IMR-90 (cell line): ENCODE measurements around the gene TNFSF12. TPM values are rescaled to one million over a fixed set of nuclear protein-coding genes. Genes with fewer than 3 reads are reported as not detected.
A peak's percentile ranks its signal among the peaks of the same experiment; 100 is the strongest.

Experiments
- ATAC-seq: fragments of 200-7000 bp; cut with Tn5 transposase; 2 replicates; pipeline ENCODE4 v1.9.1; 2020; ENCODE audit warnings: low read depth, mild to moderate bottlenecking, moderate library complexity
- BruUV-seq: library from RNA; stranded (reverse); fragments of 400-500 nt; replicated peaks from 2 replicates; lab custom pipeline; 2021; lab: Mats Ljungman, UMichigan
- CTCF ChIA-PET: fragments of 300-600 bp; formaldehyde crosslinking; extraction: SDS; loops from one replicate; lab custom pipeline; 2021; ENCODE audit warnings: antibody characterized with exemption; lab: Yijun Ruan, JAX
- POLR2A ChIA-PET: fragments of 300-600 bp; sonication (Branson Sonifier 250); formaldehyde crosslinking; loops from one replicate; lab custom pipeline; 2022; ENCODE audit warnings: antibody characterized with exemption; ENCODE audit not compliant: unreplicated experiment; lab: Charles Lee
- DNase-seq: peaks from one replicate; pipeline ENCODE4 v3.0.0; 2013
- H2AFZ ChIP-seq: replicated peaks from 2 replicates; pipeline ENCODE3; 2013; ENCODE audit warnings: low read length, mild to moderate bottlenecking; ENCODE audit not compliant: poor library complexity
- H2AK5ac ChIP-seq: 2 replicates; pipeline ENCODE4 v1.6.1; 2013; ENCODE audit warnings: low read depth, low read length, inconsistent platforms
- H2AK9ac ChIP-seq: replicated peaks from 2 replicates; pipeline ENCODE3; 2013; ENCODE audit warnings: mild to moderate bottlenecking, low read depth, low read length, moderate library complexity; ENCODE audit not compliant: poor library complexity
- H2BK120ac ChIP-seq: 2 replicates; pipeline ENCODE4 v1.6.1; 2013; ENCODE audit warnings: low read depth, low read length, inconsistent platforms
- H2BK15ac ChIP-seq: 3 replicates; pipeline ENCODE4 v1.6.1; 2013; ENCODE audit warnings: low read depth, low read length, inconsistent platforms
- H2BK20ac ChIP-seq: 2 replicates; pipeline ENCODE4 v1.6.1; 2013; ENCODE audit warnings: low read depth, mild to moderate bottlenecking, inconsistent platforms, low read length, moderate library complexity
- H2BK5ac ChIP-seq: 2 replicates; pipeline ENCODE4 v1.6.1; 2013; ENCODE audit warnings: mild to moderate bottlenecking, low read depth, low read length, inconsistent platforms; ENCODE audit not compliant: poor library complexity, severe bottlenecking
- H3K14ac ChIP-seq: replicated peaks from 2 replicates; pipeline ENCODE4 v1.6.1; 2013; ENCODE audit warnings: low read depth, low read length, inconsistent platforms
- H3K18ac ChIP-seq: 2 replicates; pipeline ENCODE4 v1.6.1; 2013; ENCODE audit warnings: low read depth, low read length, control low read depth
- H3K23ac ChIP-seq: 2 replicates; pipeline ENCODE4 v1.6.1; 2013; ENCODE audit warnings: low read depth, low read length, inconsistent platforms
- H3K27ac ChIP-seq: 2 replicates; pipeline ENCODE4 v1.5.1; 2013; ENCODE audit warnings: mild to moderate bottlenecking, control low read depth, low read length; ENCODE audit not compliant: insufficient read depth
- H3K27me3 ChIP-seq: 2 replicates; pipeline ENCODE4 v1.6.1; 2013; ENCODE audit warnings: low read length; ENCODE audit not compliant: control insufficient read depth, insufficient read depth
- H3K36me3 ChIP-seq: 2 replicates; pipeline ENCODE4 v1.6.1; 2013; ENCODE audit warnings: low read length, mixed read lengths; ENCODE audit not compliant: control insufficient read depth, insufficient read depth
- H3K4ac ChIP-seq: 2 replicates; pipeline ENCODE4 v1.6.1; 2013; ENCODE audit warnings: low read depth, low read length, inconsistent platforms
- H3K4me1 ChIP-seq: 2 replicates; pipeline ENCODE4 v1.6.1; 2013; ENCODE audit warnings: low read length, mixed read lengths; ENCODE audit not compliant: control insufficient read depth, insufficient read depth
- H3K4me2 ChIP-seq: 2 replicates; pipeline ENCODE4 v1.6.1; 2013; ENCODE audit warnings: low read depth, mild to moderate bottlenecking, control low read depth, low read length, moderate library complexity
- H3K4me3 ChIP-seq: 2 replicates; pipeline ENCODE4 v1.5.1; 2013; ENCODE audit warnings: low read depth, mild to moderate bottlenecking, control low read depth, low read length, moderate library complexity; ENCODE audit not compliant: insufficient read depth
- H3K56ac ChIP-seq: 2 replicates; pipeline ENCODE4 v1.6.1; 2013; ENCODE audit warnings: low read length, inconsistent platforms; ENCODE audit not compliant: insufficient read depth; ENCODE audit errors: extremely low read depth
- H3K79me1 ChIP-seq, 2 experiments: 2 replicates each; pipeline ENCODE4 v1.6.1; 2013; ENCODE audit warnings: low read length in 2 of 2, inconsistent platforms in 1 of 2, low read depth in 1 of 2
- H3K9ac ChIP-seq: 2 replicates; pipeline ENCODE4 v1.6.1; 2013; ENCODE audit warnings: low read depth, low read length, control low read depth
- H3K9me1 ChIP-seq: 2 replicates; pipeline ENCODE4 v1.6.1; 2013; ENCODE audit warnings: low read length, inconsistent platforms; ENCODE audit not compliant: insufficient read depth
- H3K9me3 ChIP-seq: 2 replicates; pipeline ENCODE4 v1.6.1; 2013; ENCODE audit warnings: low read length; ENCODE audit not compliant: control insufficient read depth, insufficient read depth
- H4K20me1 ChIP-seq: 2 replicates; pipeline ENCODE4 v1.6.1; 2013; ENCODE audit warnings: low read length, inconsistent platforms; ENCODE audit not compliant: insufficient read depth
- H4K5ac ChIP-seq: 2 replicates; pipeline ENCODE4 v1.6.1; 2013; ENCODE audit warnings: mild to moderate bottlenecking, low read depth, low read length, control low read depth
- H4K8ac ChIP-seq, 2 experiments: 2 replicates each; pipeline ENCODE4 v1.6.1; 2013; ENCODE audit warnings: low read depth in 2 of 2, low read length in 2 of 2, control low read depth in 1 of 2, inconsistent platforms in 1 of 2
- H4K91ac ChIP-seq: 2 replicates; pipeline ENCODE4 v1.6.1; 2013; ENCODE audit warnings: low read depth, low read length, inconsistent platforms; ENCODE audit not compliant: insufficient read depth
- BHLHE40 ChIP-seq: fragments of 150-350 bp; IDR thresholded peaks from 2 replicates; pipeline ENCODE4 v1.6.1; 2016; ENCODE audit warnings: mild to moderate bottlenecking, low read depth, low read length
- CHD1 ChIP-seq: IDR thresholded peaks from 2 replicates; pipeline ENCODE4 v1.6.1; 2012; ENCODE audit warnings: low read depth, low read length, improper control_type of control experiment
- CTCF ChIP-seq: conservative IDR thresholded peaks from 2 replicates; pipeline ENCODE4 v1.5.1; 2012; ENCODE audit warnings: mild to moderate bottlenecking, low read depth, low read length, improper control_type of control experiment
- ELK1 ChIP-seq: fragments of 150-350 bp; IDR thresholded peaks from 2 replicates; pipeline ENCODE4 v1.6.1; 2016; ENCODE audit warnings: low read depth, mild to moderate bottlenecking, low read length, moderate library complexity, borderline replicate concordance
- FOS ChIP-seq: fragments of 150-350 bp; IDR thresholded peaks from 2 replicates; pipeline ENCODE4 v1.6.1; 2016; ENCODE audit warnings: low read depth, low read length
- MAFK ChIP-seq: IDR thresholded peaks from 2 replicates; pipeline ENCODE4 v1.6.1; 2012; ENCODE audit warnings: low read depth, low read length, improper control_type of control experiment
- MAZ ChIP-seq: IDR thresholded peaks from 2 replicates; pipeline ENCODE4 v1.6.1; 2012; ENCODE audit warnings: low read depth, mild to moderate bottlenecking, low read length, improper control_type of control experiment, moderate library complexity, borderline replicate concordance
- MXI1 ChIP-seq: IDR thresholded peaks from 2 replicates; pipeline ENCODE4 v1.6.1; 2012; ENCODE audit warnings: low read depth, mild to moderate bottlenecking, low read length, moderate library complexity, borderline replicate concordance
- POLR2A ChIP-seq: IDR thresholded peaks from 2 replicates; pipeline ENCODE4 v1.6.1; 2012; ENCODE audit warnings: mild to moderate bottlenecking, low read depth, low read length
- RAD21 ChIP-seq: IDR thresholded peaks from 2 replicates; pipeline ENCODE4 v1.6.1; 2012; ENCODE audit warnings: low read length, improper control_type of control experiment
- RCOR1 ChIP-seq: IDR thresholded peaks from 2 replicates; pipeline ENCODE4 v1.6.1; 2012; ENCODE audit warnings: mild to moderate bottlenecking, low read length, improper control_type of control experiment; ENCODE audit not compliant: insufficient replicate concordance
- RFX5 ChIP-seq: IDR thresholded peaks from 2 replicates; pipeline ENCODE4 v1.8.0; 2012; ENCODE audit warnings: low read depth, mild to moderate bottlenecking, low read length, moderate library complexity
- SMC3 ChIP-seq: fragments of 150-350 bp; IDR thresholded peaks from 2 replicates; pipeline ENCODE4 v1.6.1; 2016; ENCODE audit warnings: low read depth, mild to moderate bottlenecking, antibody characterized with exemption, low read length, moderate library complexity
- USF2 ChIP-seq: fragments of 150-350 bp; IDR thresholded peaks from 2 replicates; pipeline ENCODE4 v1.6.1; 2017; ENCODE audit warnings: mild to moderate bottlenecking, antibody characterized with exemption, low read length, low read depth
- WGBS, 2 experiments: methylation state at CpG; one replicate each; pipeline versions ENCODE4 v1.1.5 to v1.1.7; 2013; ENCODE audit warnings: missing lambda C conversion rate in 2 of 2; ENCODE audit not compliant: insufficient read length in 1 of 2; ENCODE audit errors: extremely low coverage in 2 of 2; 5-methylcytosine and 5-hydroxymethylcytosine counted together
- dilution Hi-C: fragments of 300-500 bp; cut with HindIII; formaldehyde crosslinking; loops from one replicate; pipeline ENCODE4 v1.14.3; 2018; ENCODE audit warnings: low sequenced_read_pairs; ENCODE audit not compliant: unreplicated experiment
- in situ Hi-C: fragments of 300-500 bp; cut with MboI; formaldehyde crosslinking; loops from 3 replicates; pipeline ENCODE4 v1.14.3; 2019; ENCODE audit warnings: low sequenced_read_pairs, inconsistent platforms, mixed read lengths
- intact Hi-C: fragments of 100-400 bp; cut with micrococcal nuclease; formaldehyde crosslinking; loops from 2 replicates; pipeline ENCODE4 v1.10.0; 2022
- polyA plus RNA-seq, 3 experiments: library from polyadenylated mRNA; depleted of rRNA; stranded (reverse); fragments of >200 nt; gene quantifications; 2 replicates each; pipeline ENCODE4 v1.2.3, GENCODE V29; 2012; ENCODE audit warnings: low replicate concordance in 1 of 3
- total RNA-seq: library from RNA; depleted of rRNA; stranded (reverse); fragments of >200 nt; gene quantifications from 2 replicates; pipeline ENCODE4 v1.2.3, GENCODE V29; 2012

TNFSF12 gene
- total and polyA plus RNA-seq, 2 of the 4 experiments (the other 2 are of a cell fraction), result 2.7 to 22.0 TPM

- no peak overlapping the region for H2BK120ac ChIP-seq
- ATAC-seq (no peak), DNase-seq (peak; percentile 21)
- no peak overlapping the region for H4K8ac ChIP-seq
- no peaks in the 10 kb centered on the region for H3K9me3 ChIP-seq
- H3K14ac ChIP-seq, result no peak overlapping the region
- H2AK5ac ChIP-seq, result no peak overlapping the region
- no peak for TF ChIP-seq SMC3
- no peak for TF ChIP-seq RCOR1
- TF ChIP-seq MAFK, result no peak
- no peak for TF ChIP-seq CTCF
- TF ChIP-seq CHD1, result no peak
- TF ChIP-seq FOS, result no peak
- no peak for TF ChIP-seq RFX5
- TF ChIP-seq BHLHE40, result no peak
- no peak for TF ChIP-seq ELK1
- no peak for TF ChIP-seq MAZ
- TF ChIP-seq MXI1, result no peak
- no peak for TF ChIP-seq POLR2A
- TF ChIP-seq USF2, result no peak
- TF ChIP-seq RAD21, result no peak
- H3K4me3 ChIP-seq, result no peak overlapping the region
- H3K4me2 ChIP-seq, result no peak overlapping the region
- dilution Hi-C loops, result no loop called here
- in situ Hi-C loops, result loop anchor here (5.0 kb wide), 1 partner anchor 41 kb away; no protein-coding TSS in a partner anchor
- peaks cover 3 to 11% of the 10 kb centered on the region in 2 experiments; a peak in 1 of 4 replicates for H3K79me1 ChIP-seq
- no peak overlapping the region for H4K5ac ChIP-seq
- H4K91ac ChIP-seq, result no peak overlapping the region
- no peak overlapping the region for H2BK15ac ChIP-seq
- POLR2A ChIA-PET, result no interaction called here
- intact Hi-C loops, result no loop called here
- H3K27ac ChIP-seq, result no peak overlapping the region
- no peak overlapping the region for H3K23ac ChIP-seq
- H4K20me1 ChIP-seq, result peaks cover 3% of the 10 kb centered on the region; the same call in 1 of the 2 replicates
- peaks cover 74% of the 10 kb centered on the region for H3K36me3 ChIP-seq
- H3K27me3 ChIP-seq, result no peaks in the 10 kb centered on the region
- BruUV-seq, result no TSS peak
- H2AFZ ChIP-seq, result no peak overlapping the region
- no peak overlapping the region for H2BK20ac ChIP-seq
- CTCF ChIA-PET, result interaction anchor here (1.1 kb wide), 1 partner anchor 49 kb away, joined by 3 read pairs; no protein-coding TSS in a partner anchor
- H3K9ac ChIP-seq, result no peak overlapping the region
- H3K18ac ChIP-seq, result no peak overlapping the region
- no peak overlapping the region for H3K56ac ChIP-seq
- H2BK5ac ChIP-seq, result no peak overlapping the region
- H3K9me1 ChIP-seq, result no peaks in the 10 kb centered on the region; the same call in 1 of the 2 replicates
- 100% methylated on average over 2 of the region's 10 CpGs; no CpG with 5 or more reads in 1 of the 2 experiments for WGBS, 2 experiments
- no peak overlapping the region for H3K4ac ChIP-seq
- H3K4me1 ChIP-seq, result 0 out of 2 replicates have a peak, but pooled peaks cover 1% of the 10 kb centered on the region
- H2AK9ac ChIP-seq, result peak overlapping the region; percentile 69
These were observed 37.8 kb upstream of the TNFSF12 start for GRCh38 chr17:7511108-7511507.
